H1 (cell line): ENCODE data around the gene MIF. TPM values are rescaled to one million over a fixed set of nuclear protein-coding genes. Genes with fewer than 3 reads are reported as not detected.

Experiments
- ASH2L ChIP-seq: fragments of 200-600, 300-600 bp; sonication (generic); IDR thresholded peaks from one replicate; pipeline ENCODE4 v1.7.1; 2017; ENCODE audit warnings: low read length
- EZH2 ChIP-seq: fragments of 200-600 bp; sonication (generic); IDR thresholded peaks from 2 replicates; pipeline ENCODE4 v1.7.1; 2012; ENCODE audit warnings: low read depth, mild to moderate bottlenecking, moderate library complexity, low read length, inconsistent platforms; ENCODE audit not compliant: severe bottlenecking
- JUND ChIP-seq: IDR thresholded peaks from 2 replicates; pipeline ENCODE4 v1.6.1; 2011; ENCODE audit warnings: mild to moderate bottlenecking, improper control_type of control experiment, low read length
- NANOG ChIP-seq: IDR thresholded peaks from 2 replicates; pipeline ENCODE4 v1.6.1; 2011; ENCODE audit warnings: low read length, low read depth, mild to moderate bottlenecking, inconsistent platforms; ENCODE audit not compliant: insufficient read depth, poor library complexity, severe bottlenecking
- PHF8 ChIP-seq: fragments of 200-600 bp; sonication (generic); conservative IDR thresholded peaks from 2 replicates; pipeline ENCODE4 v1.7.1; 2012; ENCODE audit warnings: low read depth, mild to moderate bottlenecking, inconsistent platforms, low read length, moderate library complexity
- POLR2A ChIP-seq, 2 experiments: IDR thresholded peaks; 1 replicate in 1 of 2; 2 replicates in 1 of 2; pipeline ENCODE4 v1.6.1; 2011; ENCODE audit warnings: low read depth in 2 of 2, low read length in 2 of 2, mild to moderate bottlenecking in 2 of 2; ENCODE audit errors: control extremely low read depth in 1 of 2
- POLR2AphosphoS5 ChIP-seq: IDR thresholded peaks from 2 replicates; pipeline ENCODE4 v1.6.1; 2011; ENCODE audit warnings: low read depth, low read length
- POU5F1 ChIP-seq: IDR thresholded peaks from 2 replicates; pipeline ENCODE4 v1.6.1; 2011; ENCODE audit warnings: low read depth, mild to moderate bottlenecking, low read length, moderate library complexity
- RAD21 ChIP-seq, 2 experiments: IDR thresholded peaks in 1 of 2; conservative IDR thresholded peaks in 1 of 2; 2 replicates each; pipeline ENCODE4 v1.6.1; 2011; ENCODE audit warnings: low read depth in 2 of 2, low read length in 2 of 2, improper control_type of control experiment in 1 of 2, inconsistent platforms in 1 of 2, mild to moderate bottlenecking in 1 of 2, moderate library complexity in 1 of 2
- RBBP5 ChIP-seq: IDR thresholded peaks from 2 replicates; pipeline ENCODE4 v1.7.1; 2012; ENCODE audit warnings: low read depth, mild to moderate bottlenecking, inconsistent platforms, low read length, moderate library complexity, borderline replicate concordance
- SAP30 ChIP-seq: fragments of 300-600 bp; sonication (generic); IDR thresholded peaks from 2 replicates; pipeline ENCODE4 v1.7.1; 2012; ENCODE audit warnings: low read length, moderate library complexity, mild to moderate bottlenecking, inconsistent platforms; ENCODE audit not compliant: insufficient read depth, insufficient replicate concordance
- SP2 ChIP-seq: IDR thresholded peaks from 2 replicates; pipeline ENCODE4 v1.6.1; 2012; ENCODE audit warnings: mild to moderate bottlenecking, low read length, inconsistent platforms
- TAF7 ChIP-seq: optimal IDR thresholded peaks from 2 replicates; pipeline ENCODE3; 2011; ENCODE audit warnings: low read depth, mild to moderate bottlenecking, inconsistent platforms, low read length, moderate library complexity, borderline replicate concordance
- TBP ChIP-seq: IDR thresholded peaks from 2 replicates; pipeline ENCODE4 v1.6.1; 2011; ENCODE audit warnings: low read depth, low read length, improper control_type of control experiment
- TCF12 ChIP-seq: IDR thresholded peaks from 2 replicates; pipeline ENCODE4 v1.6.1; 2011; ENCODE audit warnings: low read depth, mild to moderate bottlenecking, low read length
- polyA plus RNA-seq, 7 experiments: library from polyadenylated mRNA; depleted of rRNA in 3 of 7; stranded (reverse) in 5 of 7; unstranded in 2 of 7; fragments of >200 nt in 5 of 7; fragments of 200-250 nt in 2 of 7; gene quantifications; 1 replicate in 5 of 7; 2 replicates in 1 of 7; 4 replicates in 1 of 7; pipeline versions ENCODE4 v1.2.1 to v1.2.3, GENCODE V29; 2011 to 2013; ENCODE audit warnings: missing spikeins in 2 of 7, mixed read lengths in 2 of 7
- total RNA-seq: library from RNA; stranded (reverse); fragmentation: NEBNext Ultra II Directional; extraction: Animal tissue kit (Norgen Biotek cat#: 25700); gene quantifications from 2 replicates; pipeline ENCODE4 v1.2.1, GENCODE V29; 2021

Gene MIF
- total and polyA plus RNA-seq, 2 of the 8 experiments (the other 6 are each of a cell fraction or from before 2014, with no cell fraction given), result 1,082 to 1,870 TPM

GRCh38 chr22:23856721-23857605, 37.2 kb upstream of the MIF start (continued):
- TF ChIP-seq TAF7 (no peak), ASH2L (peak; percentile 46), RAD21 (IDR thresholded peaks at IDR 0.05 in 1 of 2, conservative IDR thresholded peaks at IDR 0.05 in 1 of 2; ENCODE audit: low read depth in 2 of 2, low read length in 2 of 2) (no peak), JUND (no peak), SP2 (no peak), PHF8 (peak; percentile 21), NANOG (no peak), TBP (peak; percentile 25), POLR2AphosphoS5 (peak; percentile 7), SAP30 (no peak), RBBP5 (0 out of 2 replicates have a peak, but pooled peaks have one; percentile 59), EZH2 (no peak), TCF12 (no peak), POLR2A (IDR thresholded peaks at IDR 0.05; ENCODE audit: control extremely low read depth in 1 of 2, low read depth in 2 of 2, low read length in 2 of 2) (peak in 1 of 2 experiments; percentile 80; a peak in 2 of 3 replicates), POU5F1 (no peak)
